Retina (tissue), 1 donor: ENCODE data around the gene ZCCHC18.

Experiments
- DNase-seq: peaks from one replicate; pipeline ENCODE4 v3.0.0-alpha.2; 2016

ZCCHC18 gene

DNA sequence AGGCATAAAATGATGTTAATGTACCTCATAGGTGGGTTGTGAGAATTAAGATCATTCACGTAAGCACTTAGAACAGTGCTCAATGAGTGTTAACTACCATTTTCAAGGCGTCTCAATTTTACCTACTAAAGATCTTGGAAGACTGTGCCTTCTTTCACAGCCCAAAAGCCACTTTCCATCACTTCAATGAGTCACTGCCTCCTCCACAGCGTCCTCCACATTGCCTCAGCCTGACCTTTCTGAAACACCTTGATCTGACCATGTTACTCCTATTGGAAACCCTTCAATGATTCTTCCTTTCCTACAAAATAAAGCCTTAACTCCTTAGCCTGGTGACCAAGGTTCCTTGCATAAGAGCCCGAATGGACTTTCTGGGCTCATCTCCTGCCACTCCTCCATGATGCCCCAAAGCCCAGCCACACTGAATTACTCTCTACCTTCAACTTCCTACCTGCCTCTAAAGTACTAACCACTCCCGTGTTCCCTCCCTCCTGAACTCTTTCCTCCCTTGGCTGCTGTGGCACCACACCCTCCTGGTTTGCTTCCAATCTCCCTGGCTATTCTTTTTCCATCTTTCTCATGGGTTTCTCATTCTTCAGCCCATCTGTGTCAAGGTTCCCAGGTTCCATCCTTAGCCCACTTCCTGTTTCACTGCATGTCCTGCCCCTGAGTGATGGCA, 22.4 kb downstream of the ZCCHC18 start:
- no peak for DNase-seq

DNA sequence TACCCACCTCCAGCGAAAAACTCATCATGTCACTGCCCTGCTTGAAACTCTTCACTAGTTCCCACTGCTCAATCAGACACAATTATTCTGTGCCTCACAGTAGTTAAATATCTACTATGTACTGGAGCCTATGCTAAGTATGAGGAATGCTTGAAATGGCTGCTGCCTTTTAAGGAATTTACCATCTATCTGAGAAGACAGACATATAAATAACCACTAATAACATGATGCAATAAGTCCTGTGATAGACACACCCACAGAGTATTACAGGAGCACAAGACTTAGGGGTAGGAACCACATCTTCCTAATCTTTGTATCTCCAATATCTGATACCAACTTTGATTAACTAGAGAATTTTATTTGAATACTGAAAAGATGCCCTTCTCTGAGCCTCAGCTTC, 23.4 kb downstream of the ZCCHC18 start:
- DNase-seq, result no peak

DNA sequence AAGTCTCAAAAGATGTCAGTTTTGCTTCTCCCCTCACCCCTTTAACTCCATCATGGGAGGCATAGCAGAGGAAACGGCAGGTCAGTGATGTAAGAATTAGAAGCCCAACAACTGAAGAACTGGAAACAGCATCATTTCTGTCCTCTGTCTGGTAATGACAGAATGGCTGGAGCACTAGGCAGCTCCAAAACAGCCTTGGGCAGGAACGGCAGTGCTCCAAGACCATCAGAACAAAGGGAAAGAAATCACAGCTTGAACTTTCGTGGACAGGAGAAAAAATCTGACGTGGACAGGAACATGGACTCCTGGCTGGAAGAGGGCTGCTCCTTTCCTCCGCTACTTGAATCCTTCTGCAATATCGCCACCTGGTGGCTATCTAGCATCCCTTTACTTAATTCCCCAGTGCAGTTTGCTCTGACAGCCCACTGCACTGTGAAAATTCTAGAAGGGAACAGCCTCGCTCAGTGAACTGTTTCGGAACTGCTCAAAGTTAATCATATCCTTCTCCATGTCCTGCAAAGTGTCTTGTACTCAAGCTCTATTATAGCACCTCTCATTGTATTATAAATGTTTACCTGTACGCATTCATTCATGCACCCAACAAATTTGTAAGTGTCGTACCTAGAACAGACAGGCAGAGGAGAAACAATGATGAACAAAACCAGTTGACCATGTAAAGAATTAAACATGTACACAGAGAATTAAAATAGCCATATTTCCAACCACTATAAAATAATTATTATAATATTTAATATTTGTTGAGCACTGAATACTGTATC, 24.1 kb downstream of the ZCCHC18 start:
- peak; percentile 77 for DNase-seq

DNA sequence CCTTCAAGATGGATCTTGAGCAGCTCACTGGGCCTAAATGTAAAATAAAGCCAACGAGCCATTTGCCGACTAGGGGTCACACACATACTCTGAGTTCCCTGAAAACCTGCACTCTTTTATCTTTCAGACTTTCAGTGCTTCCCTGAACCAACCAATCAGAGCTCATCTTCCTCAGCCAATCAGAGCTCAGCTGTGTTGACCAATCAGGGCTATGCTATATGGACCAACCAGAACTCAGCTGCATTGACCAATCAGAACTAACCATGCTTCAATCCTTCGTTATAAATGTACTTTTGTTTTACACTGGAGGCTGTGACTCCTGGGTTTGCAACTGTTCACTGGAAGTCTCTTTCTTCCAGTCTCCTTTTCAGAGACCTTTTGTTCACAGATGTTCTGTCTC, 25.2 kb downstream of the ZCCHC18 start:
- DNase-seq, result no peak

DNA sequence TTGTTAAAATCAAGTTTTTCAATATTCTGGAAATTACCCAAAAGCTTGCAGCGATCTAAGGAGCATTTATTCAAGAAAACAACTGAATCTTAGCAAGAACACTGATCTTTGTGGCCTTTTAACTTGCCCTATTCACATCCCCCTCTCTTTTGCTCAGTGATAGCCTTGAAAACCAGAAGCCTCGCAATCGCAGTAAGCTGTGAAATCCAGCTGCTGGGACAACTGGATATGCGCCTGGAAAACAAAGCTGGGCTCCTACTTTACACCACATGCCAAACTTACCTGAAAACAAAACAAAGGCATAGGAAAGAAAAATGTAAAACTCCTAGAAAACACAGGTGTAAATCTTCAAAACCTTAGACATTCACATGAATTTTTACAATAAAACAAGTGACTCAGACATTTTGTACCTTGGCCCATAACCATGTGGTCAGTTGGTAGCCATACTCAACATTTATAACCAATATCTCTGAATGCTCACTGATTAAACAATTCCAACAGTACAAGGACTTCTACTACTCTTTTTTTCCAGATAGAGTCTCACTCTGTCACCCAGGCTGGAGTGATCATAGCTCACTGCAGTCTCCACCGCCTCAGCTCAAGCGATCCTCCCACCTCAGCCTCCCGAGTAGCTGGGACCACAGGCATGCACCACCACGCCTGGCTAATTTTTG, 28.9 kb downstream of the ZCCHC18 start:
- no peak for DNase-seq

DNA sequence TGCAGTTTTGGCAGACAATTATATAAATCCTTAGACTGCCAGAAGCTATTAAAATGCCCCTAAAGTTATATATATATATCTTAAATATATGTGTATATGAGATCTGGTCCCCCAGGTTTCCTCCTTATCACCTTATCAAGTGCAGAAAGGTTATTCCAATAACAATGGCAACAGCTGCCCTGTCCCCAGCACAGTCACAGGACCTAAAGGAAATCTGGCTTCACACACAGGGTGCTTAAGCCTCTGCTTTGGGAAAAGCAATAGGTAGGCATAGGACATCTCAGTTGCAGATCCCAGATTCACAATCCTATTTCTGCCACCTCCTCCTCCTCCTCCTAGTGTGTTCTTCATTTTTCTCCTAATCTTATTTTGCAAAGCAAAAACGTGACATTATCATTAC, 38.7 kb downstream of the ZCCHC18 start:
- DNase-seq, result no peak

DNA sequence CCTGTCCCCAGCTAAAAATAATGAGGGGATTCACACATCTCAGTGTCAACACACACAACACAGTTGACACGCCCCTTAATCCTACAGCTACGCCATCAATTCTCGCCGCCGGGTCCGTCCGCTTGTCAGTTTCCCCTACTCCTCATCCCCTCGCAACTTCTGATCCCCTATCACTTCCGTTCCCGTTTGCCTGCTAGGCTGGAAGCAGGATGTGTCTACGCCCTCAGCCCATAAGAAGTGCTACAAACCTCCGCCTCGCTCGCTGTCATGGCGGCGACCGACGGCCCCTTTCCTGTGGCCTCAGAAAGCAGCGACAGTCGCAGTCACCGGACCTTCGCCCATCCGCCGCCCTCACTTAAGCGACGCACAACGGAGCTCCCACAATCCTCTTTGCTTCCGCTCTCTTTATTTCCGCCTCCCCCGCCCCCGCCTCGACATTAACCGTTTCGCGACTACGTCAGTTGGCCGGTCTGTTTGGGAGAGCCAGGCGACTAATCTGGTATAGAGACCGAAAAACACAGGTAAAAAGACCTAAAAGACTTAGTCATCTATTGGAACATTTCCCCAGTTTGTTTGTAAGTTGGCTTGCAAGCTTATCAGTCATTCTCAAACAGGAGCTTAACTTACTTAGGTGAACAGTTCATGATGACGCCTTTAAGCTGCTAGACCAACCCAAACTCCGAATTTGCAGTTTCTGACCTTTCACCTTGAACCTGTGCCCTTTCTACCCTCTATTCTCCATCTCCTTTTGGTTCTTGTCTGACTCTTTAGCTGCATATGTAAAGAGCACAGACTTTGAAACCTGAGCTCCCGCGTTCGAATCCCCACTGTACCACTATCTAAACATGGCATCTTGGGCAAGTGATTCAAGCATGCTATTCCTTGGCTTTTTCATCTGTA, 44.6 kb downstream of the ZCCHC18 start, which contains the start of gene SLC25A53:
Gene SLC25A53 (minus strand): TSS at position 380 of the 900 bp plus-strand sequence. CDS start 51,752 bp downstream, outside the sequence.
- DNase-seq, result peak; percentile 89
